Ramos (cell line): ENCODE data around the gene PAK1IP1.
"Not testable (repeated sequence)": the region's sequence is repeated elsewhere in the genome, so short reads cannot be mapped to it uniquely, and the experiment has no call there.

Experiments used
- in situ Hi-C: fragments of 300-500 bp; cut with MboI; formaldehyde crosslinking; loops from one replicate; pipeline ENCODE4 v1.14.3; 2022; ENCODE audit warnings: low sequenced_read_pairs; ENCODE audit not compliant: unreplicated experiment

Gene PAK1IP1

DNA sequence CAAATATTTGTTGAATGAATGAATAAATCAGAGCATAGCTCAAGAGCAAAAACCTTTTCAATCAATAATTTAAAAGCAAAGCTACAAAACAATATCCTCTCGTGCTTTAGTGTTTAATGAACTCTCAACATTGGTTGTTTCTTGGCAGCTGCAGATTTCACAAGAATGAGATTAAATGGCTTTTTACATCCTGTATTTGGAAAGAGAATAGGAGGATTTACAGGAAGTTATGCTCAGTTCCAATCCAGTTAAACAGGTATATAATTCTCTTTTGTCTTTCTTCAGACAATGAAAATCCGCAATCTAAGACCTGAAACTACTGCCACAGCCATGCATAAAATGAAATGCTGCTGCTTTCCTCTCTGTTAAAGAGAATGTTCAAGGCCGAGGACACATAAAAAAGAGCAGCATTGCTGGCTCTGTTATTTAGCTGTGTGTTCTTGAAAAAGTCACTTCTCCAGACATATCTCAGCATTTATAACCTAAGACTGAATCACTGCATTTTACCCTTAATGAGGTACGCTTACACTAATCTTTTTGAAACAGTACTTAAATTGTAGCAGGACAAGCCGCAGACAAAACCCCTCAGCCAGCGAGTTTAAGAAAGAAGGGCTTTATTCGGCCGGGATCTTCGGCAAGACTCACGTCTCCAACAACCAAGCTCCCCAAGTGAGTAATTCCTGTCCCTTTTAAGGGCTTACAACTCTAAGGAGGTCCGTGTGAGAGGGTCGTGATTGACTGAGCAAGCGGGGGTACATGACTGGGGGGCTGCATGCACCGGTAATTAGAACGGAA lies 3.9 kb upstream of the PAK1IP1 start:
- in situ Hi-C loops, result loop anchor here (10.0 kb wide), 1 partner anchor 156 kb away; no protein-coding TSS in a partner anchor

GRCh38 chr6:10692965-10693538 lies 1.7 kb upstream of the PAK1IP1 start:
- in situ Hi-C loops, result loop anchor here (10.0 kb wide), 1 partner anchor 158 kb away; no protein-coding TSS in a partner anchor

- in situ Hi-C loops, result loop anchor here (10.0 kb wide), 1 partner anchor 160 kb away; no protein-coding TSS in a partner anchor
These were observed 400 bp downstream of the PAK1IP1 start for GRCh38 chr6:10695086-10695657.

GRCh38 chr6:10696655-10697054 lies 1.9 kb downstream of the PAK1IP1 start:
- in situ Hi-C loops, result loop anchor here (10.0 kb wide), 1 partner anchor 162 kb away; no protein-coding TSS in a partner anchor

- in situ Hi-C loops, result no loop called here
These were observed 19.2 kb downstream of the PAK1IP1 start for GRCh38 chr6:10713962-10714361.

DNA sequence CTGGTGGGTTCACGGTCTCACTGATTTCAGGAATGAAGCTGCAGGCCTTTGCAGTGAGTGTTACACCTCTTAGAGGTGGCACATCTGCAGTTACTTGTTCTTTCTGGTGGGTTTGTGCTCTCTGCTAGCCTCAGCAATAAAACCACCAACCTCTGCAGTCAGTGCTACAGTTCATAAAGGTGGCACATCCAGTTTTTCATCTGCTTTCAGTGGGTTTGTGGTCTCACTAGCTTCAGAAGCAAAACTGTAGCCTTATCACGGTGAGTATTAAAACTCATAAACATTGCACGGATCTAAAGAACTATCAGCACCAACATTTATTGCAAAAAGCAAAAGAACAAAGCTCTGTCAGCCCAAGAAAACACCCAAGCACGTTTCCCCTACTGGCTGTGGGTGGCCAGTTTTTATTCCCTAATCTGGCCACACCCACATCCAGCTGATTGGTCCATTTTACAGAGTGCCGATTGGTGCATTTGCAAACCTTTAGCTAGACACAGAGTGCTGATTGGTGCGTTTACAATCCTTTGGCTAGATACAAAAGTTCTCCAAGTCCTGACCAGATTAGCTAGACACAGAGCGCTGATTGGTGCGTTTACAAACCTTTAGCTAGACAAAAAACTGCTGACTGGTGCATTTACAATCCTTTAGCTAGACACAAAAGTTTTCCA lies 24.7 kb downstream of the PAK1IP1 start:
- in situ Hi-C loops, result no loop called here

DNA sequence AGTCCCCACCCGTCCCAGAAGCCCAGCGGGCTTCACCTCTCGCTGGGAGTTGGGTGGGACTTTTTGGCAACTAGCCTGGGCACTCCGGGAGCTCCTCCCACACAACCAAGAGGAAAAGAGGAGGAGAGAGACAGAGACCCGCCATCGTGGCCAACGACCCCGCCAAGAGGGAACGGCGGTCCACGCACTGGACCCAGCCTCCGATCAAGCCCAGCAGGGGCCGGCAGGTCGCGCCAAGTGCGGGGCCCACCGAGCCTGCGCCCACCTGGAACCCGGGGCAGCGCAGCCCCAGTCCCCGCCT lies 25.1 kb downstream of the PAK1IP1 start:
- in situ Hi-C loops, result no loop called here

- in situ Hi-C loops, result no loop called here
These were observed 25.6 kb downstream of the PAK1IP1 start for GRCh38 chr6:10720265-10720959.

DNA sequence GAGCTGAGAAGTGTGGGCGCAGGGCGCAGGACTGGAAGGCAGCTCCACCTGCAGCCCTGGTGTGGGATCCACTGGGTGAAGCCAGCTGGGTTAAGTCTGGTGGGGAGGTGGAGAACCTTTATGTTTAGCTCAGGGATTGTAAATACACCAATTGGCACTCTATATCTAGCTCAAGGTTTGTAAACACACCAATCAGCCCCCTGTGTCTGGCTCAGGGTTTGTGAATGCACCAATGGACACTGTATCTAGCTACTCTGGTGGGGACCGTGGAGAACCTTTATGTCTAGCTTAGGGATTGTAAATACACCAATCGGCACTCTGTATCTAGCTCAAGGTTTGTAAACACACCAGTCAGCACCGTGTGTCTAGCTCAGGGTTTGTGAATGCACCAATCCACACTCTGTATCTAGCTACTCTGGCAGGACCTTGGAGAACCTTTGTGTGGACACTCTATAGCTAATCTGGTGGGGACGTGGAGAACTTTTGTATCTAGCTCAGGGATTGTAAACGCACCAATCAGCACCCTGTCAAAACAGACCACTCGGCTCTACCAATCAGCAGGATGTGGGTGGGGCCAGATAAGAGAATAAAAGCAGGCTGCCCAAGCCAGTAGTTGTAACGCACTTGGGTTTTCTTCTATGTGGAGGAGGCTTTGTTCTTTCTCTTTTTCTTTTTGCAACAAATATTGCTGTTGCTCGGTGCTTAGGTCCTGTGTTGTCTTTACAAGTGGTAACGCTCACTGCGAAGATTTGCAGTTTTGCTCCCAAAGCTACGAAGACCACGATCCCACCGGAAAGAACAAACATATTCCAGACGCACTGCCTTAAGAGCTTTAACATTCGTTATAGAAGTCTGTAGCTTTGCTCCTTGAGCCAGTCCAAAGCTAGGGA lies 26.4 kb downstream of the PAK1IP1 start:
- in situ Hi-C loops, result not testable (repeated sequence)

- in situ Hi-C loops, result no loop called here
These were observed 27.2 kb downstream of the PAK1IP1 start for GRCh38 chr6:10721850-10722569.

DNA sequence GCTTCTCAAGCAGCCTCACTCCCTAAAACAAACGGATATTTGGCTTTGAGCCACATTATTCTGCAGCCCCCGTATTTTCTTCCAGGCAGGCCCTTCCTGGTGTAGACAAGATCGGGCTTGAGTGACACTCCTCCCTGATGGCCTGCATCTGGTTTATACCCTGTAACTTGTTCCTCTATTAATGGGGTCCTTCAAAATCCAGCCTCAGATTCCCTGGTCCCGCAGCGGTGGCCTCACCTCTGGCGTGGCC lies 27.7 kb downstream of the PAK1IP1 start:
- in situ Hi-C loops, result no loop called here

GRCh38 chr6:10722820-10723566 lies 28.2 kb downstream of the PAK1IP1 start, which contains the start of gene TMEM14C:
Gene TMEM14C, plus strand, starts transcription at chr6:10723070. Its CDS starts 1,544 bp downstream, at chr6:10724614.
- in situ Hi-C loops, result no loop called here

DNA sequence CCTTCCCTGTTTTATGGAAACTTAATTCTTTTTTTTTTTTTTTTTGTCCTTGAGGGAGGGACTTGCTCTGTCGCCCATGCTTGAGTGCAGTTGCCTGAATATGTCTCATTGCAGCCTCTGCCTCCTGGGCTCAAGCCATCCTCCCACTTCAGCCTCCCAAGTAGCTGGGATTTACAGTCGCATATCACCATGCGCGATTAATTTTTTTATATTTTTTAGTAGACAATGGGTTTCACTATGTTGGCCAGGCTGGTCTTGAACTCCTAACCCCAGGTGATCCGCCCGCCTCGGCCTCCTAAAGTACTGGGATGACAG lies 28.8 kb downstream of the PAK1IP1 start:
- in situ Hi-C loops, result no loop called here

DNA sequence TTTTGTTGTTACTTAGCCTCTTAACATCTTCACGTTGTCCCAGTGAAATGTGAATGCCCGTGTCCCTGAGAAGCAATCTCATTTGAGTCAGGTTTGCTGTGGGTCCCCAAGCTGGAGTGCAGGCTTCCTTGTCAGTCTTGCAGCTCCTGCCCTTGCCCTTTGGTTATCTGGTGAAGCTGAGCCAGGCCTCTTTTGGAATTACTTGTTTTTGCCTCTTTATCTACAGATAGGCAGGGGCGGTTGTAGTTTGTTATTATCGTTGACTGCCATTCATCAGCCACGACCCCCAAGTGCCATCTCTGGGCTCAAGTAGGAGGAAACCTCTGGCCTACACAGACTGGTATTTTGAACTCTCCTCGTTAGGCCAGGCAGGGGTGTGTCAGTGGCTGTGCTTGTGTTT lies 30.3 kb downstream of the PAK1IP1 start:
- in situ Hi-C loops, result no loop called here

DNA sequence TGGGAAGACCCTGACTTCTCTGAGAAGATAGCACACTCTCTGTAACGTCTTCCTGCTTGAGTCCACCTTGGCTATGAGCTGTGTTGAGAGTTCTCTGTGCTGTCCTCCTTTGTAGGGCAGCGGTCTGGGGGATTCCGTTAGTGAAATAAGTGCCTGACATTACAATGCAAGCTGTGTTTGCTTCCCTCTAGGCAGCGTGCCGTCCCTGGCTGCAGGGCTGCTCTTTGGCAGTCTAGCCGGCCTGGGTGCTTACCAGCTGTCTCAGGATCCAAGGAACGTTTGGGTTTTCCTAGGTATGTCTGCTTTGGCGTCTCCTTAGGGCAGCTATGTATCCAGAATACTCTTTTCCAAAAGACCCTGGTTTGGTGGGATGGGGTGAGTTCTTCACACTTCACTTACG lies 30.9 kb downstream of the PAK1IP1 start:
- in situ Hi-C loops, result no loop called here

DNA sequence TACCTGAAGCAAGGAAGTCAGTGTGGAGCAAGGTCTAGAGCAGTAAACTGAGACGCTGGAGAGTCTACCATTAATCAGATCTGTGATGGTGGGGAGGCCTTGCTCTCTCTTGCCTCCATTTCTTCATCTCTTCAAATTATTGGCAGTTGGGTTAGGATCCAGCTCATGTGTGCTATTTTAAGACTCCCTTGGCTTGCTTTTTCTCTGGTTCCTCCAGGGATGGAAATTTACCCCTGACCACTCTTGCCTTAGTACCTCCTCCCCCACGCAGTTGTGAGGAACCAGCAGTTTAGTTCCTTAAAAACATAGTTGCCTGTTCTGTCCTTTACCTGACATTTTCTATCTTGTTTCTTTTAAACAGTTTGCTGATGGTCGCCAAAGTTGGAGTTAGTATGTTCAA lies 35.5 kb downstream of the PAK1IP1 start:
- in situ Hi-C loops, result no loop called here

DNA sequence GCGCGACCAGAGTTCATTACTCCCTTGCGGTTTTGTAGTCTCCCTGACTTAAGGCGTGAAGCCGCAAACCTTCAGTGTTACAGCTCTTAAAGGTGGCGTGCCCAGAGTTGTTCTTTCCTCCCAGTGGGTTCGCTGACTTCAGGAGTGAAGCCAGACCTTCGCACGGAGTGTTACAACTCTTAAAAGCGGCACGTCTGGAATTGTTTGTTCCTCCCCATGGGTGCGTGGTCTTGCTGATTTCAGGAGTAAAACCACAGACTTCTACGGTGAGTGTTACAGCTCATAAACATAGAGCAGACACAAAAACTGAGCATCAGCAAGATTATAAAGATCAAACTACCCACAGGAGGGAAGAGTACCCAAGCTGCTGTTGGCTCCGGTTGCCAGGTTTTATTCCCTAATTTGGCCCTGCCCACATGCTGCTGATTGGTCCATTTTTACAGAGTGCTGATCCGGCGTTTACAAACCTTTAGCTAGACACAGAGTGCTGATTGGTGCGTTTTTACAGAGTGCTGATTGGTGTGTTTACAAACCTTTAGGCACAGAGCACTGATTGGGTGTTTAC lies 38.5 kb downstream of the PAK1IP1 start:
- in situ Hi-C loops, result no loop called here

- in situ Hi-C loops, result no loop called here
These were observed 39.1 kb downstream of the PAK1IP1 start for GRCh38 chr6:10733863-10734262.
